ENCODE measurements around the gene ASTN2. TPM values are rescaled to one million over a fixed set of nuclear protein-coding genes. Genes with fewer than 3 reads are reported as not detected.

The ASTN2 gene
- total RNA-seq, 1 donor from 2014 or later, result 0.53 TPM

DNA sequence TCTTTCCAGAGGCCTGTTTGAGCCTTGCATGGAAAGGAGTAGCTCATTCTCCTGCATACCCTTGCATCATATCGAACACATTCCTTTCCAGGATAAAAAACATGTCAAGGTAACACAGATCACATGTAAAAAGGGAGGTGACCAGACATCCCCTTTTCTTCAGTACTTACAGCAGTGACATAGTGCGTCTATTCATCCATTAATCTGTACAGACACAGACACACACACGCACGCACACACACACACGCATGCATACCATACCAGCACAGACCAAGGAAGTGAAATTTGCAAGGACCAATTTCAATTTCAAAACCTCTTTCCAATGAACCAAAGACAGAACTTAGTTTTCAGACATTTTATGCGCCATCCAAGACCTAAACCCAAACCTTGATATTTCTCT, 1005.2 kb downstream of the ASTN2 start:
- FAIRE-seq (peak; percentile 55), DNase-seq (ENCODE audit: low read depth) (no peak)
- TF ChIP-seq CTCF (IDR thresholded peaks at IDR 0.05; ENCODE audit: insufficient read depth, low read length, severe bottlenecking), result no peak
- H3K36me3 ChIP-seq (ENCODE audit: control insufficient read depth, insufficient read depth, low read length), result no peaks in the 10 kb centered on the region
- peaks cover 2% of the 10 kb centered on the region for H3K27me3 ChIP-seq (ENCODE audit: control insufficient read depth, insufficient read depth, low read length)
- no peak overlapping the region for H3K4me3 ChIP-seq (ENCODE audit: low read depth, low read length)

GRCh38 chr9:116409129-116409528, 1005.7 kb downstream of the ASTN2 start:
- peaks cover 2% of the 10 kb centered on the region for H3K27me3 ChIP-seq (ENCODE audit: control insufficient read depth, insufficient read depth, low read length)
- TF ChIP-seq CTCF (IDR thresholded peaks at IDR 0.05; ENCODE audit: insufficient read depth, low read length, severe bottlenecking), result no peak
- no peak for FAIRE-seq
- no peak for DNase-seq (ENCODE audit: low read depth)
- no peak overlapping the region for H3K4me3 ChIP-seq (ENCODE audit: low read depth, low read length)
- H3K36me3 ChIP-seq (ENCODE audit: control insufficient read depth, insufficient read depth, low read length), result no peaks in the 10 kb centered on the region

DNA sequence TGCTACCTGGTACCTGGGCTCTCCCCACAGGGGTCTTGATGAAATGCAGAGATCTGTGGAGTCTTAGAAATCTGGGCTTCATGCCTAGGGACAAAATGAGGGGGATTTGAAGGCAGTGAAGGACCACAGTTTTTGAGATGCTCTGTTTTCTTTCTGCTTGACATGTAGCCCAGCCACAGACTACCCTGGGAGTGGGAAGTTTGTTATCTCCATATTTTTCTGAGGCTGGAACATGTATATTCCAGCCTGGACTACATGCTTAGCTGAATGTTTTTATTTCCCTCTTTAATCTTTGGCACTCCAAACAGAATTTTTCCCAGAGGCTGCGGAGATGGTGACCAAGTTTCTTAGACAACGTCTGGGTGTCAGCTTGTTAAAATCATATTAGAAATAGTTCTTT, 1008.4 kb downstream of the ASTN2 start:
- Histone ChIP-seq H3K4me3 (ENCODE audit: low read depth, low read length) (no peak overlapping the region), H3K27me3 (ENCODE audit: control insufficient read depth, insufficient read depth, low read length) (peaks cover 2% of the 10 kb centered on the region), H3K36me3 (ENCODE audit: control insufficient read depth, insufficient read depth, low read length) (no peaks in the 10 kb centered on the region)
- DNase-seq (ENCODE audit: low read depth) (no peak), FAIRE-seq (no peak)
- no peak for TF ChIP-seq CTCF (IDR thresholded peaks at IDR 0.05; ENCODE audit: insufficient read depth, low read length, severe bottlenecking)

GRCh38 chr9:116405321-116405720, 1009.5 kb downstream of the ASTN2 start:
- H3K27me3 ChIP-seq (ENCODE audit: control insufficient read depth, insufficient read depth, low read length), result peaks cover 2% of the 10 kb centered on the region
- no peak for TF ChIP-seq CTCF (IDR thresholded peaks at IDR 0.05; ENCODE audit: insufficient read depth, low read length, severe bottlenecking)
- no peak for FAIRE-seq
- no peaks in the 10 kb centered on the region for H3K36me3 ChIP-seq (ENCODE audit: control insufficient read depth, insufficient read depth, low read length)
- DNase-seq (ENCODE audit: low read depth), result no peak
- no peak overlapping the region for H3K4me3 ChIP-seq (ENCODE audit: low read depth, low read length)

- H3K27me3 ChIP-seq (ENCODE audit: control insufficient read depth, insufficient read depth, low read length), result peaks cover 2% of the 10 kb centered on the region
- no peak for TF ChIP-seq CTCF (IDR thresholded peaks at IDR 0.05; ENCODE audit: insufficient read depth, low read length, severe bottlenecking)
- H3K36me3 ChIP-seq (ENCODE audit: control insufficient read depth, insufficient read depth, low read length), result no peaks in the 10 kb centered on the region
- DNase-seq (ENCODE audit: low read depth) (no peak), FAIRE-seq (no peak)
- H3K4me3 ChIP-seq (ENCODE audit: low read depth, low read length), result no peak overlapping the region
These were observed 1010.6 kb downstream of the ASTN2 start for GRCh38 chr9:116404228-116404627.

DNA sequence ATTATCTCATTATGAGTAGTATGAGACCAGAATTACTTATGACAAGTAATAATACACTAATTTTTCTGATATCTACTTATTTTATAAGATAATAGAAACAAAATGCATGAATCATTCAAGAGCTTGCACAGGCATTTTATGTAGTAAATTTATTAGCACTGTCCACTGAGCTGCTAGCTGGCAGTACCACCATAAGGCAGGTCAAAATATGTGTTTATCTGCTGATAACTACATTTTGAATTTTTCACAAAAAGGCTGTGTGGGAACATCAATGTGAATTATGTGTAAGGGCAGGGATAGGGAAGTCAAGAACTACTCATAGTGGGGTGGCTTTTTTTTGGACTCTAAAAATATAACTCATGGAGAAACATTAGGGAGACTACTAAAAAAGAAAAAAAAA, 1011.7 kb downstream of the ASTN2 start:
- Histone ChIP-seq H3K36me3 (ENCODE audit: control insufficient read depth, insufficient read depth, low read length) (no peaks in the 10 kb centered on the region), H3K4me3 (ENCODE audit: low read depth, low read length) (no peak overlapping the region), H3K27me3 (ENCODE audit: control insufficient read depth, insufficient read depth, low read length) (peaks cover 2% of the 10 kb centered on the region)
- DNase-seq (ENCODE audit: low read depth), result no peak
- no peak for TF ChIP-seq CTCF (IDR thresholded peaks at IDR 0.05; ENCODE audit: insufficient read depth, low read length, severe bottlenecking)
- no peak for FAIRE-seq

All from bronchial epithelial cell (primary cell).